ENCODE results near the gene JSRP1. TPM values are rescaled to one million over a fixed set of nuclear protein-coding genes. Genes with fewer than 3 reads are reported as not detected.

The JSRP1 gene
- polyA plus RNA-seq, 2 of the 4 experiments (the other 2 are of a cell fraction), result 0.41 TPM; not detected in 1

- ChIA-PET CTCF (interaction anchor here (0.7 to 1.6 kb wide), 5 partner anchors 10 to 36 kb away, joined by 3 to 6 read pairs (median 3); partner anchors contain the start of gene AMH), POLR2A (interaction anchor here (0.7 kb wide), 1 partner anchor 101 kb away, joined by 3 read pairs; no protein-coding TSS in a partner anchor)
- TF ChIP-seq ZC3H11A (IDR thresholded peaks at IDR 0.05), result no peak
- no peak for TF ChIP-seq ZSCAN20 (CRISPR knock-in tag; IDR thresholded peaks at IDR 0.05)
- TF ChIP-seq NR3C1 (IDR thresholded peaks at IDR 0.05), result no peak
- TF ChIP-seq CEBPB (IDR thresholded peaks at IDR 0.05), result peak; percentile 77 to 79
- TF ChIP-seq MAX (IDR thresholded peaks at IDR 0.05), result 0 out of 2 replicates have a peak, but pooled peaks have one; percentile 19
- no peak for TF ChIP-seq USF2 (IDR thresholded peaks at IDR 0.05)
- no peak for TF ChIP-seq FOSL2 (IDR thresholded peaks at IDR 0.05)
- no peak for TF ChIP-seq FOSL2 (CRISPR knock-in tag; IDR thresholded peaks at IDR 0.05)
- no peak for TF ChIP-seq POLR2AphosphoS2 (conservative IDR thresholded peaks at IDR 0.05; ENCODE audit: low read length)
- Histone ChIP-seq H3K4me2 (peak overlapping the region; percentile 92), H3K9me3 (no peaks in the 10 kb centered on the region), H3K27ac (peak overlapping the region; percentile 95 to 98), H3K4me3 (peak overlapping the region; percentile 100), H3K4me1 (peaks cover 28% of the 10 kb centered on the region)
- WGBS (ENCODE audit: missing lambda C conversion rate), result 4% methylated on average over 9 of the region's 88 CpGs
- DNase-seq (ENCODE audit: low read depth in 1 of 2, low spot score in 1 of 2), result peak; percentile 46 to 64
- FAIRE-seq, result no peak
- peak; percentile 8 to 12; a peak in 4 of 6 replicates for ATAC-seq
Measured at GRCh38 chr19:2270423-2271233, 14.4 kb upstream of the JSRP1 start.

GRCh38 chr19:2270157-2270422 lies 13.9 kb upstream of the JSRP1 start:
- H3K27ac ChIP-seq, result peak overlapping the region; percentile 95 to 98

More at GRCh38 chr19:2270157-2270422, 13.9 kb upstream of the JSRP1 start:
- DNase-seq (ENCODE audit: low read depth in 1 of 2, low spot score in 1 of 2), result no peak
- H3K4me1 ChIP-seq, result peaks cover 28% of the 10 kb centered on the region
- H3K4me3 ChIP-seq, result peak overlapping the region; percentile 100
- ChIA-PET POLR2A (no interaction called here), CTCF (interaction anchor here (0.5 to 1.0 kb wide), 2 partner anchors 9 to 33 kb away, joined by 3 to 4 read pairs; no protein-coding TSS in a partner anchor)
- no CpG with 5 or more reads among the region's 30 CpGs for WGBS (ENCODE audit: missing lambda C conversion rate)
- TF ChIP-seq POLR2AphosphoS2 (conservative IDR thresholded peaks at IDR 0.05; ENCODE audit: low read length) (no peak), ZFP36 (IDR thresholded peaks at IDR 0.05; ENCODE audit: borderline replicate concordance, partially characterized antibody) (no peak), MAX (IDR thresholded peaks at IDR 0.05) (no peak), ESRRA (IDR thresholded peaks at IDR 0.05; ENCODE audit: borderline replicate concordance, low read length) (no peak), CBX2 (IDR thresholded peaks at IDR 0.05; ENCODE audit: borderline replicate concordance, low read depth) (no peak), HMGXB4 (CRISPR knock-in tag; IDR thresholded peaks at IDR 0.05; ENCODE audit: borderline replicate concordance) (no peak), BCL3 (IDR thresholded peaks at IDR 0.05) (no peak), ZNF302 (CRISPR knock-in tag; IDR thresholded peaks at IDR 0.05) (no peak), NR3C1 (IDR thresholded peaks at IDR 0.05) (no peak), HOXB5 (CRISPR knock-in tag; IDR thresholded peaks at IDR 0.05) (no peak), RCOR1 (IDR thresholded peaks at IDR 0.05; ENCODE audit: low read depth, low read length) (no peak), RNF2 (IDR thresholded peaks at IDR 0.05; ENCODE audit: borderline replicate concordance, low read depth) (no peak), SMC3 (IDR thresholded peaks at IDR 0.05) (no peak), EHMT2 (IDR thresholded peaks at IDR 0.05; ENCODE audit: low read depth) (no peak), HEYL (CRISPR knock-in tag; IDR thresholded peaks at IDR 0.05) (no peak), KDM1A (IDR thresholded peaks at IDR 0.05; ENCODE audit: low read depth) (no peak), ZSCAN20 (CRISPR knock-in tag; IDR thresholded peaks at IDR 0.05) (no peak), NFE2L2 (conservative IDR thresholded peaks at IDR 0.05; ENCODE audit: low read length) (no peak), CTCF (IDR thresholded peaks at IDR 0.05) (no peak)
- no peak for FAIRE-seq
- peak overlapping the region; percentile 92 for H3K4me2 ChIP-seq
- H3K9me3 ChIP-seq, result no peaks in the 10 kb centered on the region
- ATAC-seq, result peak in 1 of 2 experiments; percentile 10; a peak in 1 of 6 replicates

All from A549 (cell line).